Measurements from ENCODE around the gene NIPAL1.
A peak's percentile ranks its signal among the peaks of the same experiment; 100 is the strongest.

Gene NIPAL1

GRCh38 chr4:48015216-48015615, 1.4 kb upstream of the NIPAL1 start:
- H3K4me3 Mint-ChIP-seq = no peak overlapping the region
- peaks cover 59% of the 10 kb centered on the region for H3K27me3 Mint-ChIP-seq
- H3K4me1 Mint-ChIP-seq = peaks cover 9% of the 10 kb centered on the region
- no peaks in the 10 kb centered on the region for H3K9me3 Mint-ChIP-seq
- no peaks in the 10 kb centered on the region for H3K36me3 Mint-ChIP-seq
- no peak overlapping the region for H3K27ac Mint-ChIP-seq
- DNase-seq = no peak
- CTCF ChIA-PET = no interaction called here

- no peak for DNase-seq
- peaks cover 59% of the 10 kb centered on the region for H3K27me3 Mint-ChIP-seq
- peaks cover 9% of the 10 kb centered on the region for H3K4me1 Mint-ChIP-seq
- no peaks in the 10 kb centered on the region for H3K9me3 Mint-ChIP-seq
- no peak overlapping the region for H3K27ac Mint-ChIP-seq
- peak overlapping the region; percentile 69 for H3K4me3 Mint-ChIP-seq
- no peaks in the 10 kb centered on the region for H3K36me3 Mint-ChIP-seq
- CTCF ChIA-PET = interaction anchor here (0.8 to 1.6 kb wide), 4 partner anchors 13 to 93 kb away, joined by 3 to 5 read pairs (median 3); no protein-coding TSS in a partner anchor
Observed at GRCh38 chr4:48015678-48016077, 894 bp upstream of the NIPAL1 start.

GRCh38 chr4:48017108-48017571, 568 bp downstream of the NIPAL1 start:
- Mint-ChIP-seq H3K4me3 (peak overlapping the region; percentile 69), H3K27me3 (peaks cover 51% of the 10 kb centered on the region), H3K9me3 (no peaks in the 10 kb centered on the region), H3K4me1 (peaks cover 9% of the 10 kb centered on the region), H3K36me3 (no peaks in the 10 kb centered on the region), H3K27ac (no peak overlapping the region)
- DNase-seq = peak; percentile 32
- CTCF ChIA-PET = interaction anchor here (0.6 to 1.6 kb wide), 3 partner anchors 17 to 92 kb away, joined by 3 to 4 read pairs (median 3); no protein-coding TSS in a partner anchor

- Mint-ChIP-seq H3K27ac (no peak overlapping the region), H3K36me3 (no peaks in the 10 kb centered on the region), H3K27me3 (peaks cover 51% of the 10 kb centered on the region), H3K4me3 (no peak overlapping the region), H3K4me1 (peaks cover 9% of the 10 kb centered on the region), H3K9me3 (no peaks in the 10 kb centered on the region)
- no peak for DNase-seq
- CTCF ChIA-PET = interaction anchor here (0.6 to 1.3 kb wide), 3 partner anchors 16 to 91 kb away, joined by 3 to 4 read pairs (median 3); no protein-coding TSS in a partner anchor
Observed at GRCh38 chr4:48018112-48018511, 1.5 kb downstream of the NIPAL1 start.

GRCh38 chr4:48021100-48021499, 4.5 kb downstream of the NIPAL1 start:
- H3K27me3 Mint-ChIP-seq = peaks cover 45% of the 10 kb centered on the region
- no peak overlapping the region for H3K27ac Mint-ChIP-seq
- CTCF ChIA-PET = interaction anchor here (1.2 kb wide), 1 partner anchor 15 kb away, joined by 4 read pairs; no protein-coding TSS in a partner anchor
- H3K4me1 Mint-ChIP-seq = peaks cover 5% of the 10 kb centered on the region
- H3K9me3 Mint-ChIP-seq = no peaks in the 10 kb centered on the region
- DNase-seq = no peak
- no peak overlapping the region for H3K4me3 Mint-ChIP-seq
- no peaks in the 10 kb centered on the region for H3K36me3 Mint-ChIP-seq

GRCh38 chr4:48022192-48022799, 5.7 kb downstream of the NIPAL1 start:
- CTCF ChIA-PET = no interaction called here
- DNase-seq = no peak
- peaks cover 33% of the 10 kb centered on the region for H3K27me3 Mint-ChIP-seq
- no peaks in the 10 kb centered on the region for H3K36me3 Mint-ChIP-seq
- no peaks in the 10 kb centered on the region for H3K9me3 Mint-ChIP-seq
- H3K4me1 Mint-ChIP-seq = peaks cover 3% of the 10 kb centered on the region
- no peak overlapping the region for H3K27ac Mint-ChIP-seq
- H3K4me3 Mint-ChIP-seq = no peak overlapping the region

- Mint-ChIP-seq H3K27ac (no peak overlapping the region), H3K36me3 (no peaks in the 10 kb centered on the region), H3K9me3 (no peaks in the 10 kb centered on the region), H3K27me3 (peaks cover 13% of the 10 kb centered on the region), H3K4me3 (no peak overlapping the region), H3K4me1 (peaks cover 8% of the 10 kb centered on the region)
- DNase-seq = no peak
- CTCF ChIA-PET = interaction anchor here (0.7 to 0.8 kb wide), 2 partner anchors 22 to 63 kb away, joined by 3 read pairs; no protein-coding TSS in a partner anchor
Observed at GRCh38 chr4:48024522-48024921, 8.0 kb downstream of the NIPAL1 start.

- H3K9me3 Mint-ChIP-seq = no peaks in the 10 kb centered on the region
- CTCF ChIA-PET = interaction anchor here (0.7 to 0.8 kb wide), 2 partner anchors 22 to 62 kb away, joined by 3 read pairs; no protein-coding TSS in a partner anchor
Observed at GRCh38 chr4:48025005-48025404, 8.4 kb downstream of the NIPAL1 start.

GRCh38 chr4:48027653-48028052, 11.1 kb downstream of the NIPAL1 start:
- no peaks in the 10 kb centered on the region for H3K9me3 Mint-ChIP-seq
- DNase-seq = no peak
- H3K36me3 Mint-ChIP-seq = no peaks in the 10 kb centered on the region
- H3K27ac Mint-ChIP-seq = no peak overlapping the region
- peaks cover 11% of the 10 kb centered on the region for H3K27me3 Mint-ChIP-seq
- peaks cover 8% of the 10 kb centered on the region for H3K4me1 Mint-ChIP-seq
- H3K4me3 Mint-ChIP-seq = no peak overlapping the region
- CTCF ChIA-PET = interaction anchor here (1.3 kb wide), 1 partner anchor 61 kb away, joined by 3 read pairs; no protein-coding TSS in a partner anchor

More at GRCh38 chr4:48025005-48025404, 8.4 kb downstream of the NIPAL1 start:
- Mint-ChIP-seq H3K27ac (no peak overlapping the region), H3K4me1 (peaks cover 8% of the 10 kb centered on the region), H3K27me3 (peaks cover 11% of the 10 kb centered on the region), H3K36me3 (no peaks in the 10 kb centered on the region), H3K4me3 (no peak overlapping the region)
- no peak for DNase-seq

GRCh38 chr4:48028696-48029095, 12.1 kb downstream of the NIPAL1 start:
- Mint-ChIP-seq H3K4me3 (no peak overlapping the region), H3K4me1 (peaks cover 9% of the 10 kb centered on the region), H3K36me3 (no peaks in the 10 kb centered on the region), H3K27me3 (peaks cover 11% of the 10 kb centered on the region), H3K27ac (no peak overlapping the region), H3K9me3 (no peaks in the 10 kb centered on the region)
- CTCF ChIA-PET = interaction anchor here (1.3 kb wide), 1 partner anchor 60 kb away, joined by 3 read pairs; no protein-coding TSS in a partner anchor
- no peak for DNase-seq

- no peak overlapping the region for H3K27ac Mint-ChIP-seq
- H3K4me3 Mint-ChIP-seq = no peak overlapping the region
- H3K27me3 Mint-ChIP-seq = no peaks in the 10 kb centered on the region
- CTCF ChIA-PET = interaction anchor here (1.3 kb wide), 1 partner anchor 79 kb away, joined by 3 read pairs; no protein-coding TSS in a partner anchor
- DNase-seq = no peak
- H3K9me3 Mint-ChIP-seq = no peaks in the 10 kb centered on the region
- no peaks in the 10 kb centered on the region for H3K36me3 Mint-ChIP-seq
- peaks cover 12% of the 10 kb centered on the region for H3K4me1 Mint-ChIP-seq
Observed at GRCh38 chr4:48030470-48030869, 13.9 kb downstream of the NIPAL1 start.

- Mint-ChIP-seq H3K27me3 (no peaks in the 10 kb centered on the region), H3K9me3 (no peaks in the 10 kb centered on the region), H3K4me3 (no peak overlapping the region), H3K4me1 (peaks cover 20% of the 10 kb centered on the region), H3K27ac (no peak overlapping the region), H3K36me3 (no peaks in the 10 kb centered on the region)
- no peak for DNase-seq
- CTCF ChIA-PET = interaction anchor here (1.0 to 5.7 kb wide), 6 partner anchors 13 to 113 kb away, joined by 4 to 54 read pairs (median 11); no protein-coding TSS in a partner anchor
Observed at GRCh38 chr4:48031802-48032525, 15.4 kb downstream of the NIPAL1 start.

- CTCF ChIA-PET = interaction anchor here (1.0 to 5.7 kb wide), 6 partner anchors 13 to 112 kb away, joined by 4 to 54 read pairs (median 11); no protein-coding TSS in a partner anchor
- no peaks in the 10 kb centered on the region for H3K9me3 Mint-ChIP-seq
Observed at GRCh38 chr4:48032721-48033120, 16.1 kb downstream of the NIPAL1 start.

GRCh38 chr4:48033412-48033811, 16.8 kb downstream of the NIPAL1 start:
- Mint-ChIP-seq H3K4me3 (no peak overlapping the region), H3K9me3 (no peaks in the 10 kb centered on the region), H3K4me1 (peaks cover 16% of the 10 kb centered on the region), H3K36me3 (no peaks in the 10 kb centered on the region), H3K27me3 (no peaks in the 10 kb centered on the region), H3K27ac (no peak overlapping the region)
- CTCF ChIA-PET = interaction anchor here (0.7 to 5.7 kb wide), 15 partner anchors 12 to 517 kb away, joined by 3 to 54 read pairs (median 4); no protein-coding TSS in a partner anchor
- DNase-seq = no peak

More at GRCh38 chr4:48032721-48033120, 16.1 kb downstream of the NIPAL1 start:
- H3K4me1 Mint-ChIP-seq = peaks cover 21% of the 10 kb centered on the region
- H3K27ac Mint-ChIP-seq = no peak overlapping the region
- H3K27me3 Mint-ChIP-seq = no peaks in the 10 kb centered on the region
- H3K4me3 Mint-ChIP-seq = no peak overlapping the region
- H3K36me3 Mint-ChIP-seq = no peaks in the 10 kb centered on the region
- no peak for DNase-seq
